Transverse colon (tissue), 4 donors: ENCODE measurements around the gene PLPP1. TPM values are rescaled to one million over a fixed set of nuclear protein-coding genes. Genes with fewer than 3 reads are reported as not detected.

ENCODE experiments used
- DNase-seq: peaks from one replicate; pipeline ENCODE4 v3.0.0-alpha.2; 2019
- H3K27ac ChIP-seq, 4 donors: fragments of 200-600 bp; sonication (generic); 2 replicates each; pipeline ENCODE4 v1.5.1; 2016 to 2018; ENCODE audit warnings: inconsistent platforms in 4 of 4
- H3K27me3 ChIP-seq: fragments of 200-600 bp; sonication (generic); 2 replicates; pipeline ENCODE4 v1.5.1; 2017; ENCODE audit warnings: inconsistent platforms
- H3K36me3 ChIP-seq, 4 donors: fragments of 200-600 bp; sonication (generic); 2 replicates each; pipeline ENCODE4 v1.5.1; 2017 to 2019; ENCODE audit warnings: inconsistent platforms in 4 of 4
- H3K4me1 ChIP-seq, 4 donors: fragments of 200-600 bp; sonication (generic); 2 replicates each; pipeline ENCODE4 v1.5.1; 2017 to 2020; ENCODE audit warnings: inconsistent platforms in 4 of 4
- H3K4me3 ChIP-seq, 4 donors: fragments of 200-600 bp; sonication (generic); 1 replicate in 1 of 4; 2 replicates in 3 of 4; pipeline versions ENCODE4 v1.5.1 to v1.6.1; 2017 to 2019; ENCODE audit warnings: inconsistent platforms in 4 of 4
- H3K9me3 ChIP-seq, 2 donors: fragments of 200-600 bp; sonication (generic); 2 replicates each; pipeline ENCODE4 v1.5.1; 2017 to 2019; ENCODE audit warnings: inconsistent platforms in 2 of 2
- CTCF ChIP-seq, 5 experiments: fragments of 200-600 bp in 3 of 5; fragments of 450-650 bp in 2 of 5; sonication (generic) in 3 of 5; IDR thresholded peaks; 1 replicate in 2 of 5; 2 replicates in 3 of 5; pipeline ENCODE4 v1.5.1; 2016 to 2017; ENCODE audit warnings: antibody characterized with exemption in 5 of 5, inconsistent platforms in 3 of 5, mild to moderate bottlenecking in 2 of 5, moderate library complexity in 1 of 5
- EP300 ChIP-seq: sonication (generic); formaldehyde crosslinking; IDR thresholded peaks from one replicate; pipeline ENCODE4 v1.6.1; 2017; ENCODE audit warnings: antibody characterized with exemption, low read depth
- POLR2A ChIP-seq: fragments of 450-650 bp; IDR thresholded peaks from one replicate; pipeline ENCODE4 v1.6.1; 2016; ENCODE audit warnings: antibody characterized with exemption, mild to moderate bottlenecking, moderate library complexity
- POLR2AphosphoS5 ChIP-seq, 3 donors: sonication (generic); formaldehyde crosslinking; IDR thresholded peaks; one replicate each; pipeline ENCODE4 v1.6.1; 2016; ENCODE audit warnings: antibody characterized with exemption in 3 of 3
- WGBS, 2 donors: methylation state at CpG; one replicate each; pipeline ENCODE4 v1.1.5; 2018; ENCODE audit warnings: low coverage in 1 of 2; 5-methylcytosine and 5-hydroxymethylcytosine counted together
- in situ Hi-C, 4 donors: fragments of 200-750 bp; cut with MboI; loops; one replicate each; pipeline versions ENCODE4 v1.15.0 to v1.15.1; 2017; ENCODE audit warnings: low sequenced_read_pairs in 3 of 4, low pct_ligation_motif_present in 1 of 4, low pct_unique_long_range_greater_than_20kb in 1 of 4
- intact Hi-C: fragments of 100-400 bp; cut with DNase I; formaldehyde crosslinking; loops from one replicate; pipeline ENCODE4 v1.15.1; 2023; ENCODE audit warnings: low total_unique reads
- total RNA-seq, 4 donors: library from RNA; depleted of rRNA; stranded (reverse); fragments of >200 nt; gene quantifications; one replicate each; pipeline ENCODE4 v1.1.0, GENCODE V29; 2016

The PLPP1 gene
- total RNA-seq, 4 donors from 2014 or later, result 222 to 335 (median 288) TPM

- intact Hi-C loops (no loop called here), in situ Hi-C loops (no loop called here)
- H3K27ac ChIP-seq, result no peak overlapping the region
- H3K4me3 ChIP-seq, result no peak overlapping the region
- WGBS, 2 donors, result 94 to 100% methylated on average over 2 to 3 of the region's 3 CpGs
- no peaks in the 10 kb centered on the region for H3K36me3 ChIP-seq
- DNase-seq, result no peak
- TF ChIP-seq POLR2AphosphoS5 (IDR thresholded peaks at IDR 0.05) (no peak), POLR2A (no peak)
- peaks cover 3 to 17% (median 7%) of the 10 kb centered on the region in 4 donors for H3K4me1 ChIP-seq
- no peaks in the 10 kb centered on the region for H3K27me3 ChIP-seq
- no peaks in the 10 kb centered on the region for H3K9me3 ChIP-seq
Measured at GRCh38 chr5:55445791-55446190, 89.0 kb downstream of the PLPP1 start.

- in situ Hi-C loops (no loop called here), intact Hi-C loops (loop anchor here (2.0 kb wide), 1 partner anchor 93 kb away; the partner anchor contains the start of gene PLPP1)
- peaks cover 0 to 3% (median 0%) of the 10 kb centered on the region in 4 donors for H3K36me3 ChIP-seq
- no peak for DNase-seq
- WGBS, 2 donors, result 85 to 100% methylated on average over 1 of the region's 1 CpG
- no peaks in the 10 kb centered on the region for H3K27me3 ChIP-seq
- TF ChIP-seq EP300 (no peak), POLR2AphosphoS5 (IDR thresholded peaks at IDR 0.05) (no peak), POLR2A (no peak), CTCF (IDR thresholded peaks at IDR 0.05) (no peak)
- H3K9me3 ChIP-seq, result no peaks in the 10 kb centered on the region
- no peak overlapping the region for H3K4me3 ChIP-seq
- H3K27ac ChIP-seq, result peak overlapping the region; percentile 82 to 88 (median 83)
- peaks cover 15 to 55% (median 38%) of the 10 kb centered on the region in 4 donors for H3K4me1 ChIP-seq
Measured at GRCh38 chr5:55441954-55442353, 92.8 kb downstream of the PLPP1 start.

GRCh38 chr5:55441107-55441771, 93.5 kb downstream of the PLPP1 start:
- in situ Hi-C loops, result no loop called here
- Histone ChIP-seq H3K27me3 (no peaks in the 10 kb centered on the region), H3K9me3 (no peaks in the 10 kb centered on the region), H3K36me3 (peaks cover 0 to 3% (median 0%) of the 10 kb centered on the region in 4 donors), H3K4me1 (peaks cover 14 to 58% (median 39%) of the 10 kb centered on the region in 4 donors), H3K4me3 (no peak overlapping the region), H3K27ac (peak overlapping the region; percentile 82 to 88 (median 83))
- no peak for DNase-seq
- intact Hi-C loops, result loop anchor here (2.0 kb wide), 1 partner anchor 94 kb away; the partner anchor contains the start of gene PLPP1
- TF ChIP-seq POLR2AphosphoS5 (IDR thresholded peaks at IDR 0.05), result peak in 1 of 3 donors; percentile 51
- no peak for TF ChIP-seq EP300
- TF ChIP-seq CTCF (IDR thresholded peaks at IDR 0.05), result no peak
- TF ChIP-seq POLR2A, result no peak
- 75 to 82% methylated on average over 2 to 3 of the region's 3 CpGs for WGBS, 2 donors

- TF ChIP-seq CTCF (IDR thresholded peaks at IDR 0.05) (no peak), EP300 (no peak), POLR2A (no peak), POLR2AphosphoS5 (IDR thresholded peaks at IDR 0.05) (peak in 1 of 3 donors; percentile 18)
- in situ Hi-C loops, result no loop called here
- no peak overlapping the region for H3K4me3 ChIP-seq
- intact Hi-C loops, result loop anchor here (2.0 kb wide), 1 partner anchor 95 kb away; the partner anchor contains the start of gene PLPP1
- DNase-seq, result no peak
- H3K36me3 ChIP-seq, result peaks cover 0 to 3% (median 0%) of the 10 kb centered on the region in 4 donors
- H3K27ac ChIP-seq, result peak overlapping the region; percentile 82 to 88 (median 83)
- no peaks in the 10 kb centered on the region for H3K9me3 ChIP-seq
- peaks cover 14 to 61% (median 43%) of the 10 kb centered on the region in 4 donors for H3K4me1 ChIP-seq
- H3K27me3 ChIP-seq, result no peaks in the 10 kb centered on the region
- WGBS, 2 donors, result 59 to 64% methylated on average over 5 to 6 of the region's 6 CpGs
Measured at GRCh38 chr5:55440188-55440646, 94.5 kb downstream of the PLPP1 start.
